Astrocyte of the cerebellum (primary cell): ENCODE data around the gene TPCN1.
"Not testable (repeated sequence)": the region's sequence is repeated elsewhere in the genome, so short reads cannot be mapped to it uniquely, and the experiment has no call there.

Source experiments
- DNase-seq: peaks from one replicate; pipeline ENCODE4 v3.0.0-alpha.2; 2011; ENCODE audit warnings: low read depth
- H3K4me3 ChIP-seq: 2 replicates; pipeline ENCODE4 v1.5.1; 2011; ENCODE audit warnings: mild to moderate bottlenecking, low read depth, low read length, moderate library complexity
- CTCF ChIP-seq: IDR thresholded peaks from 2 replicates; pipeline ENCODE4 v1.5.1; 2012; ENCODE audit warnings: low read length, low read depth, moderate library complexity, mild to moderate bottlenecking; ENCODE audit errors: missing control alignments
- in situ Hi-C: cut with HindIII; loops from 2 replicates; pipeline ENCODE4 v1.10.0; 2017; ENCODE audit warnings: low sequenced_read_pairs

Gene TPCN1

GRCh38 chr12:113201187-113202177, 19.8 kb upstream of the TPCN1 start:
- no peak for DNase-seq
- no peak overlapping the region for H3K4me3 ChIP-seq
- no peak for TF ChIP-seq CTCF
- in situ Hi-C loops = no loop called here

- no peak for DNase-seq
- TF ChIP-seq CTCF = no peak
- no peak overlapping the region for H3K4me3 ChIP-seq
- in situ Hi-C loops = no loop called here
Measured at GRCh38 chr12:113202300-113203075, 18.8 kb upstream of the TPCN1 start.

- H3K4me3 ChIP-seq = no peak overlapping the region
- in situ Hi-C loops = no loop called here
- TF ChIP-seq CTCF = no peak
- no peak for DNase-seq
Measured at GRCh38 chr12:113203852-113204760, 17.2 kb upstream of the TPCN1 start.

- no peak overlapping the region for H3K4me3 ChIP-seq
- in situ Hi-C loops = no loop called here
- TF ChIP-seq CTCF = no peak
- DNase-seq = no peak
Measured at GRCh38 chr12:113204804-113205203, 16.5 kb upstream of the TPCN1 start.

- in situ Hi-C loops, H3K4me3 ChIP-seq, DNase-seq: not testable (repeated sequence)
Measured at GRCh38 chr12:113206802-113207201, 14.5 kb upstream of the TPCN1 start.

- H3K4me3 ChIP-seq = no peak overlapping the region
- no peak for DNase-seq
- TF ChIP-seq CTCF = no peak
- in situ Hi-C loops = no loop called here
Measured at GRCh38 chr12:113207613-113208040, 13.6 kb upstream of the TPCN1 start.
